Hematopoietic multipotent progenitor cell (in vitro differentiated cells): ENCODE measurements around the gene SLC16A2. TPM values are rescaled to one million over a fixed set of nuclear protein-coding genes. Genes with fewer than 3 reads are reported as not detected.
"Not testable (repeated sequence)": the region's sequence is repeated elsewhere in the genome, so short reads cannot be mapped to it uniquely, and the experiment has no call there.

Experiments
- DNase-seq, 3 donors: peaks; one replicate each; pipeline ENCODE4 v3.0.0-alpha.2; 2011 to 2015; ENCODE audit warnings: low read depth in 2 of 3, low spot score in 2 of 3
- total RNA-seq: library from RNA; depleted of rRNA; stranded (reverse); fragments of >200 nt; gene quantifications from one replicate; pipeline ENCODE4 v1.2.3, GENCODE V29; 2012

SLC16A2 gene
- total RNA-seq, 1 donor = 3.5 TPM

- DNase-seq = no peak
Measured at GRCh38 chrX:74445099-74445498, 23.8 kb downstream of the SLC16A2 start.

DNA sequence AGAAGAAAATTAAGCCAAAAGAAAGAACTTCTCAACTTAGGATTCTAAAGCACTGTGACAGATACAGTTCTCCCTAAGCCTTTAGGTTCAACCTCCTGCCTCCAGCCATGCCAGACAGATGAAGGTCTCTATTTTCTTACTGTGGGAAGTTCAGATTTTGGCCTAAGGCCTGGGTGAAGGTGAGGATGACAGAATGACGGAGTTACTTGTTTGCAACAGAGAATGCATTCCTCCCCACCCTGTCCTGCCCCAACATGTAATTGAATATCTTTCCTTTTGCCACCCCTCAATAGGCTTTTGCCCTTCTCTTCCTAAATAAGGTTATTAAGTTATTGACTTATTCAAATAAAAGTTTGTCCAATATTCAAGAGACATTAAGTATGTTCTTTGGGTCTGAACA is 25.6 kb downstream of the SLC16A2 start:
- no peak for DNase-seq

GRCh38 chrX:74448669-74449068 is 27.4 kb downstream of the SLC16A2 start:
- no peak for DNase-seq

DNA sequence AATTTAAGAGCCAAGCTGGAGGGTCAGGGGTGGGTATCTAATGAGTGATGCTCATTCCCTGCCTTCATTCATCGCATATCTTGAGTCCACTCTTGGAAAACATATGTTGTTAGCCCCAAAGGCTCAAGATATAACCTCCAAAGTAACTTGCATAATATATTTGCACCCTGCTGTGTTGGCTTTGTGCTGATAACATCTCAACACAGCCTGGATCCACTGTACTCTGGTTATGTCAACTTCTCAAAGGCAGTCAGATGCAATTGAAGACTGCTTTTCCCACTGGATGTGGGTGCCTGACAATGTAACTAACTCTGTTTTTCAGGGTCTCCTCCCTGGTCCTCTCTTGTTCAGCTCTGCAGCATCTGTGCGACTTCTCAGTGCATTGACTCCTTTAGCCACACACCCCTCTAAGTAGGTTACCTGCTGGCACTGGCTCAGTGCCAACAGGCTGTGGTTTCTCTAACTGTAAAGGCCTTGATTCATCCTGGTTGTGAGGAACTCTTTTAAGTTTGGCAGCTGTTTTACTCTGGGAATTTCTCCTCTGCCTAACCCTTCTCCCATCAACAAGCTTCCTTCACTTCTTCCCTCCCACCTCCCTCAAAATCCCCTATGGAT is 28.1 kb downstream of the SLC16A2 start:
- no peak for DNase-seq

DNA sequence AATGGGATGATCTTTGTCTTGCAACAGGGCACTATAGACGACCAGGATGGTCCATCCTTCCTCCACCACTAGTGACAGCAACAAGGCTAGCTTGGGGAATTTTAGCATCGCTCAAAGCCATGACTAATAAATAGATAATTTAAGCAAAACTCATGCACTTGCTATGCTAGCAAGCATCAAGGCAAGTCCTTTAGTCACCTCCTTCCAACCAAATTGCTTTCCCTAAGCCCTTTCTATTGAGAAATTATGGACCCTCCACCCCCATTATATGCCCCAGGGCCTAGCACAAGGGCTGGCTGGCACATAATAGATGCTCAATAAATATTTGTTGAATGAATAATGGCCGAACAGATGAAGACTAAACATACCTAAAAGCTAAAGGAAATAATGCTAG is 28.6 kb downstream of the SLC16A2 start:
- no peak for DNase-seq

GRCh38 chrX:74450803-74451449 is 29.6 kb downstream of the SLC16A2 start:
- peak in 2 of 3 donors; percentile 39 to 67 for DNase-seq

- DNase-seq = no peak
Measured at GRCh38 chrX:74451450-74452198, 30.3 kb downstream of the SLC16A2 start.

DNA sequence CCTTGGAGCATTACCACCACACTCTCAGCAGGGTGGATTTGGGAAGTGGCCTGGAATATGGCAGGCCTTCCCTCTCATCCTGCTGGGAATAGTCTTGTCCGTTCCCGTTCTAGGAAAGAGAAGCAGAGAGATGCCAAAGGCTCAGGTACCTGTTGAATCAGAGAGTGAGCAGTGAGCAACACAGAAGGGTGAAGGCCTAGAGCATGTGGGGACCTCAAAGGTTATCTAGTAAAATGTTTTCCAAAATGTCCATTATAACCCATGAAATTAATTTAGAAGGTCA is 30.8 kb downstream of the SLC16A2 start:
- DNase-seq = no peak

DNA sequence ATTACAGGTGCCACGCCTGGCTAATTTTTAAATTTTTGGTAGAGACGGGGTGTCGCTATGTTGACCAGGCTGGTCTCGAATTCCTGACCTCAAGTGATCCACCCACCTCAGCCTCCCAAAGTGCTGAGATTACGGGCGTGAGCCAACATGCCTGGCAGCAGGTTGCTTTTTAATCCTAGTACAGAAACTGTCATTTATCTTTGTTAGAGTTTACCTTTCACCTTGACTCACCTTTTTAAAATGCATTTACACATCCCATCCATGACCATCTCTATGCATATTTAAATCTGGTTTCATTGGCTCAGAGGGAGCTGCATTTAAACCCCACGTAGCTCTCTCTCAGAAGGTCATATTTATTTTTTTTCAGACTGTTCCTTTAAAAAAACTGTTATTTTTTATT is 31.9 kb downstream of the SLC16A2 start:
- no peak for DNase-seq

- not testable (repeated sequence) for DNase-seq
Measured at GRCh38 chrX:74454233-74454632, 32.9 kb downstream of the SLC16A2 start.

GRCh38 chrX:74458736-74459135 is 37.4 kb downstream of the SLC16A2 start:
- DNase-seq = no peak

- no peak for DNase-seq
Measured at GRCh38 chrX:74461384-74461783, 40.1 kb downstream of the SLC16A2 start.

- no peak for DNase-seq
Measured at GRCh38 chrX:74464722-74465121, 43.4 kb downstream of the SLC16A2 start.

DNA sequence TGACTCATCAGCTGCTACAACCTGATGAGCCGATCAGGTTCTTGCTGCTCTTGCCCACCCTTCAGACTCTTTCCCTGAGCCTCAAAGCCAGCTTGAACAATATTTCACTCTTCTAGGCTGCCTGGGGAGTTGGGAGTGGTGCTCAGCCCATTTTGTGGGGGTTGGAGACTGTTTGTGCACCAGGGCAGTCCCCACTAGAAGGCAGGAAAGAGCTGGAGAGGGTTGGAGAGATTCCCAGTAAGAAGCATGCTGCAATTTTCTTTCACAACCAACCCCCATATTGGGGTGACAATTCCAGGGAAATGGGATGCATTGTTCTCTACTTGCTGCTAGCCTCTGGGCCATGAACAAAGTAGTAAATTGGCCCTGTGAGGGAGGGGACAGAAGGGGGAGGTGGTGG is 44.1 kb downstream of the SLC16A2 start:
- no peak for DNase-seq

DNA sequence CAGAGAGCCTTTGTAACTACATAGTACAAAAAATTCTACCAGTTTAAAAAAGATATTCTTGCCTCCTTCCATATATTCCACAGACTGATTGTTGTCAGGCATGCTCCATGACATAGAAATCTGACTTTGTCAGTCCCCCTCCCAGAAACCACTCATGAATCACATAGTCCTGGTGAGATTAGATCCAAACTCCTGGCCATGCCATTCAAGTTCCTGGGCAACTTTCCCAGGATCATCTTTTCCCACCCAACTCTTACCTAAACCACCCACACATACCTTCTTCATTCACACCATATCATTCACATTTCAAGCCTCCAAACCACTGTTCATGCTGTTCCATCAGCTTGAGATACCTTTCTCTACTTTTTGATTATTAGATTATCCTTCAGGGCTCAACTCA is 46.4 kb downstream of the SLC16A2 start:
- no peak for DNase-seq

- not testable (repeated sequence) for DNase-seq
Measured at GRCh38 chrX:74473116-74473515, 51.8 kb downstream of the SLC16A2 start.

DNA sequence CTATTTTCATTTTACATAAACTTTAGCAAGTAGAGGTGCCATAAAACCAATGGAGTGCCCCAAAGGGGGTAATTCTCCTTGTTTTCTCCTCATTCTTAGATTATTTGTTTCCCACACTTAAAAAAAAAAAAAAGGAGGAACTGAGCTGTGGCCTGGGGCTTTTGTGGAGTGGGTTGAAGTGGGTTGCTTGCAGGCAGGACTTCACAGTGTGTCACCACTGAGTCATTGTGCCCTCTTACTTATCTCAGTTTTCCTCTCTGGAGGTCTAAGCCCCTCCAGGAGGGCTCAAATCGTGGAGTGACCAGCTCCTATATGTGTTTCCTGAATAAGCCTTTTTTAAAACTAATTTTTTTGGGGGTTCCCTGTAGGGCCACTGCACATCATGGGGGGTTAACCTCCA is 69.0 kb downstream of the SLC16A2 start:
- no peak for DNase-seq

DNA sequence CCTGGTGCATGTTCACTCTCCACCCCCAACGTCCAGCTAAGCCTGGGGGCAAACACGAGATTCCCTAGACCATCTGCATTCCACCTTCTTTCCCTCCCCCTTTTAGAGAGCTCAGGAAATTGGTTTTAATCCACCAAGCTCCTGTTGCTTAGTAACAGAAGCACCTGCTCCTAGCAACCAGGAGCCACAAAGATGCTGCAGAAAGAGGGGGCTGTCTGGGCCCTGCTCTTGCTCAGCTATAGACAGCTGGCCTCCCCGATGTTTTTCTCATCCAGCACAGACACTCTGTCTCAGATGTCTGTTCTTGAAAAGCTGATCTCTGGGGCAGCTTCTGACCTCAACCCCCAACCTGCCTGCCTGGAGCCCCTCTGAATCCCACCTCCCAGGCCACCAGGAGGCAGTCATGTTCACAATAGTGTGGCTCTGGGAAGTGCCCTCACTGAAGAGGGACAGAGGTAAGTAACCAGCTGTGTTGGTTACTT is 71.5 kb downstream of the SLC16A2 start:
- DNase-seq = peak in 2 of 3 donors; percentile 11 to 42

- no peak for DNase-seq
Measured at GRCh38 chrX:74493806-74494205, 72.5 kb downstream of the SLC16A2 start.

GRCh38 chrX:74498924-74499323 is 77.6 kb downstream of the SLC16A2 start:
- DNase-seq = no peak

DNA sequence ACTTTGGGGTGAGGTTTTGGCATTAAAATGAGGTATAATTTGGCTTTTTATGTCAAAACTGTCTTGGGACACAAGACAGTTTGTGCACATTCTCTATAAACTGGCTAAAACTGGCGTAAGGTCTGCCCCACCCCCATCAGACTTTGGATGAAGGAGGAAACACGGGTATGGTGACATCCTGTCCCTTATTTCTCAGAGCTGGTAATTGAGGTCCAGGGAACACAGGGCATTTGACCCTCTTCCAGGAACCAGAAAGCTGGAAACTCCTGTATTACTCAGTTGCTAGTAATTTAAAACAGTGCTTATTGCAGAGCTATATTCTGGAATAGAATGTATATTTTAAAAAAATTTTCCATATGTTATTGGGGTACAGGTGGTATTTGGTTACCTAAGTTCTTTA is 78.8 kb downstream of the SLC16A2 start:
- DNase-seq = no peak

- no peak for DNase-seq
Measured at GRCh38 chrX:74500555-74500954, 79.3 kb downstream of the SLC16A2 start.
